Measurements from ENCODE around the gene MPI.
"Not testable (repeated sequence)": the region's sequence is repeated elsewhere in the genome, so short reads cannot be mapped to it uniquely, and the experiment has no call there.

DNA sequence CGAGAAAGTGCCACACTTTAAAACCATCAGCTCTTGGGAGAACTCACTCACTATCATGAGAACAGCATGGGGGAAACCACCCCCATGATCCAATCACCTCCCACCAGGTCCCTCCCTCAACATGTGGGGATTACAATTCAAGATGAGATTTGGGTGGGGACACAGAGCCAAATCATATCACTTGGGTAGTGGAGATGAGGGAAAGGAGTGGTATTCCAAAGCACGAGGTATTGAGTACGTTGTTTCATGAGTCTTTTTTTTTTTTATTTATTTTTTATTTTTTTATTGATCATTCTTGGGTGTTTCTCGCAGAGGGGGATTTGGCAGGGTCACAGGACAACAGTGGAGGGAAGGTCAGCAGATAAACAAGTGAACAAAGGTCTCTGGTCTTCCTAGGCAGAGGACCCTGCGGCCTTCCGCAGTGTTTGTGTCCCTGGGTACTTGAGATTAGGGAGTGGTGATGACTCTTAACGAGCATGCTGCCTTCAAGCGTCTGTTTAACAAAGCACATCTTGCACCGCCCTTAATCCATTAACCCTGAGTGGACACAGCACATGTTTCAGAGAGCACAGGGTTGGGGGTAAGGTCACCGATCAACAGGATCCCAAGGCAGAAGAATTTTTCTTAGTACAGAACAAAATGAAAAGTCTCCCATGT is 2.2 kb upstream of the MPI start:
- not testable (repeated sequence) for TF ChIP-seq CTCF (IDR thresholded peaks at IDR 0.05 in 2 of 3, conservative IDR thresholded peaks at IDR 0.05 in 1 of 3; ENCODE audit: control insufficient read depth in 2 of 3, extremely low read depth in 1 of 3, insufficient read depth in 1 of 3, low read depth in 3 of 3, low read length in 3 of 3); ZNF24 (IDR thresholded peaks at IDR 0.05); NR2C1 (IDR thresholded peaks at IDR 0.05); POLR2A (IDR thresholded peaks at IDR 0.05; ENCODE audit: low read depth, low read length); KAT2A (conservative IDR thresholded peaks at IDR 0.05; ENCODE audit: control insufficient read depth, low read depth, low read length); SIN3A (IDR thresholded peaks at IDR 0.05; ENCODE audit: low read depth, low read length); POLR2AphosphoS5 (IDR thresholded peaks at IDR 0.05; ENCODE audit: low read length); KDM1A (IDR thresholded peaks at IDR 0.05; ENCODE audit: borderline replicate concordance); CREB1 (IDR thresholded peaks at IDR 0.05; ENCODE audit: low read depth); TCF12 (IDR thresholded peaks at IDR 0.05; ENCODE audit: low read depth, low read length)

All from GM12878 (cell line).